ENCODE results near the gene TAX1BP1. TPM values are rescaled to one million over a fixed set of nuclear protein-coding genes. Genes with fewer than 3 reads are reported as not detected.

TAX1BP1 gene
- polyA plus RNA-seq, 4 donors = 101 to 138 (median 111) TPM

DNA sequence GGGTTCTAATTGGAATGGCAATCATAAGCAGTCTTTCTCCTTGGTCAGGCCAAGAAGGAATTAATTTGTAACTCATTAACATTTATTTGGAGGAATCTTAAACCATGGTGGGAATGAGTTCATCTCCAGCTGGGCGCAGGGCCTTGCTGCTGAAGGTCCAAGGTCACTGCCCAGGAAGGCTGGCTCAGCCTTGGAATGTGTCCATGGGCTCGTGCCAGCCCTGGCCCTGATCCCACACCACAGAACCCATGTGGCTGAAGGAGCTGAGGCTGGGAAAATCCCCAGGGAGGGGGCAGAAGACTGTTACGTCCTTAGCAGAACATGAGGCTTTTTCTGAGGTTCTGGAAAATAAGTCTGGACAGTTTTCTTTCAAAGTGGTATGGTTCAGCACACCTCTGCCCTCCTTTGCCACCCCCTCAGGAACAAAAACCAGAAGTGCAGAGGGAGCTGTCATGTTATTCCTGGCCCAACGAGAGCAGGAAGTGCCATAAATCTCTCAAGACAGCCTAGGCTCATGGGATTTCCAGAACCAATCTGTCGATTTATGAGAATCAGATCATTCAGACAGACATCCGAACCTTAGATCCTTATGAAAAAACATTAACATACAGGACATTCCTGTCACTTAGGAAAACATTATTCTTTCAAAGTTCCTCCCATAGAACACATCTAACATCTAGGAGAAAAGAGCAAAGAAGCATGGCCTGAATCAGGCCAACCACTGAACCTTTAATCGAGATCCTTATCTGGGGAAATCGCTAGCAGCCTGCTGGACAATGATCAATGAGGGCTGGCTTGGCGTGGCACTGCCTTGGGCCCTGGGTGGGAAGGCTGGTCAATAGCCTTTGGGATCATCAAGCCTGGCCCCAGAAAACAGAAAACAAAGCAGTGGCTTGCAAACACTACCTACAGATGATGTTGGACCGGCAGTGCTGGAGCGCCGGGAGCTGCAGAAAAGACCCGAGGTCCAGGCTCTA is 134.3 kb downstream of the TAX1BP1 start:
- DNase-seq (ENCODE audit: low read depth in 4 of 4, low spot score in 2 of 4) = no peak

DNA sequence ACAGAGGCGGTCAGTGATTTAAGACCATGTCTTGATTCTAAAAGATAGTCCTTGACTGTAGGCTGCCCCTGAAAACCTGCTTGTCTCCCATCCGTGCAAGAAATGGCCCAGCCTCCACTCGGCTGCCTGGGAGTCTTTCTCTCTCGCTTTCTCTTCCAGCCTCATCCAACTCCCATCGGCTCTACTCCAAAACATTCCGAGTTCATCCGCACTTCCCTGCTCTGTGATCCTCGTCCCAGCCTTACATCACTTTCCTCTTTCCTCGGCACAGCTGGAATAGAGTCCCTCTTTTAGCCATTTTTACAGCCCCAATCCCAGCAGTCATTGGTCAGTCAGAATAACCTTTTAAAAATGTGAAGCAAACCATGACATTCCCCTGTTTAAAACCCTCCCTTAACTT is 135.1 kb downstream of the TAX1BP1 start:
- no peak for DNase-seq (ENCODE audit: low read depth in 4 of 4, low spot score in 2 of 4)

DNA sequence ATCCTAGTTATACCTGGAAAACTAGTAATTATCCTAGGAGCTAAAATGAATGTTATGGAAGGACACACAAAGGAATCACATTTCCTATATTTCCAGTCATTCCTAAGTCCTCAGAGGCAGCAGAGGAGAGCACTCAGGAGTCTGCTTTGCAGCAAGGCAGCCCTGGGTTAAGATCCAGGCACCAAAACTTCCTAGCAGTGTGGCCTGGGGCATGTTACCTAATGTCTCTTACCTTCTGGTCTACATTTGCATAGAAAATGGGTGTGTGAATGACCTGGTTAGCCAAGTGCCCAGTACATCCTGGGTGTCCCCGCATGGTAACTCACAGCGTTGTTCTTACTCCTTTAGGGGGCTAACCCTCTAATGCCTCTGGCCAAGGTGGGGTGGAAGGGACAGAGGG is 135.9 kb downstream of the TAX1BP1 start:
- no peak for DNase-seq (ENCODE audit: low read depth in 4 of 4, low spot score in 2 of 4)

DNA sequence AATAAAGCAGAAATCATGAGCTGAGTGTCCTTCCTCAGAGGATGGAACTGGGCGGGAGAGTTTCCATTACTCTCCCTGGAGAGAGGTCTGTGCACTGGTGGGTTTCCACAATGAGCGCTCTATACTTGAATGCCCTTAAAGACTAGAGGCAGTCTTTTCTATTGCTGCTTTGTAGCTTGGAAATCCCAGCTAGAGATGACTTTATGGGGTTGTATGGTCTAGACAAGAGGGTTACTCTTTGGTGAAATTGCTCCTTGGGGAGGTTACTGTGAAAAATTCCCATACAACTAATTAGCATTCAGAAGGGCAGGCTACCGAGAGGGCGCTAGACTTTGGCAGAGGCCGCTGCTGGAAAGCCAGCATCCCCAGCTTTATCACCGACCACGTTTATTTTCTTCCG is 136.8 kb downstream of the TAX1BP1 start:
- DNase-seq (ENCODE audit: low read depth in 4 of 4, low spot score in 2 of 4) = no peak

Other genes starting within 250 kb of the TAX1BP1 start
- 100 to 1,000 TPM in 1 of 4 donors, 10 to 100 TPM in 3; 74.1 to 105 (median 87.6) TPM for gene HIBADH, start 77.3 kb upstream of the TAX1BP1 start, polyA plus RNA-seq (ENCODE audit: insufficient read length in 4 of 4)

All from left renal cortex interstitium (tissue), 4 donors.